Coronary artery (tissue), 2 donors: ENCODE data around the gene CYP1B1.
A peak's percentile ranks its signal among the peaks of the same experiment; 100 is the strongest.

Experiments
- DNase-seq: peaks from one replicate; pipeline ENCODE4 v3.0.0-alpha.2; 2017; ENCODE audit warnings: low spot score
- H3K27ac ChIP-seq, 2 donors: fragments of 200-600 bp; sonication (generic); one replicate each; pipeline ENCODE4 v1.5.1; 2016 to 2019
- H3K4me3 ChIP-seq: fragments of 200-600 bp; sonication (generic); 2 replicates; pipeline ENCODE4 v1.5.1; 2016; ENCODE audit warnings: mild to moderate bottlenecking, moderate library complexity
- CTCF ChIP-seq: fragments of 200-600 bp; sonication (generic); IDR thresholded peaks from one replicate; pipeline ENCODE4 v1.5.1; 2019; ENCODE audit warnings: antibody characterized with exemption

The CYP1B1 gene

DNA sequence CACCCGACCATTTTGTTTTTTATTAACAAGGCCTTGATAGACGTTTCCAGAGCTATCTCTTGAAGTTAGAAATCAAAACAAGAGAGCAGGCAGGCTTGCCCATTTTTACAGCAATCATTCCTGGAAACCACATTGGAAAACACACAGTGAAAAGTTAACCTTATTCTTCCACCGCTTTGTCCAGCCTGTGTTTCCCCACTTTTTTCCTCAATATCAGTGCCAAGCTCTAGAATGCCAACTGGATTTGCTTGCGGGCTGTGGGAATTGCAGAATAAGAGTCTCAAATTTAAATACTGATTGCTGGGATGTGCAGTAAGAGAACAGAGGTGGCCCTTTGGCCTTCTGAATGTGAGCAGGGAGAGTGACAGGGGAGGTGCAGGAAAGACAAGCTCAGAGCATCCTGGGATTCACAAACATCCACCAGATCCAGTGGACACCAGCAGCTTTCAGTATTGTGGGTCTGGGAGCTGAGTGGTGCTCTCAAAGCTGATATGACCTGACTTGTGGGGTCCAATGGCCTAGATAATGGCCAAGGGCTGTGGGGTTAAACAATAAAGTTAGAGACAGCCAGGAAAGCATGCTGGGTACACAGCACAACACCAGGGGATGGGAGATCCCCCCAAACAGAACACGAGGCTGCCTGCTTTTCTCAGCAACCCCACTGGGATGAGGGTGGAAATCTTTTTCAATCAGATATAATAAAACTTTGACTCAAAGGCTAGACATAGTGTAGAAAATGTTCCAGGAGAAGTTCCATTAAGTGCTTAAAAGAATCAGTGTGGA lies 15.5 kb downstream of the CYP1B1 start:
- TF ChIP-seq CTCF: no peak
- Histone ChIP-seq H3K4me3 (no peak overlapping the region), H3K27ac (no peak overlapping the region)
- no peak for DNase-seq

- DNase-seq: no peak
- Histone ChIP-seq H3K27ac (no peak overlapping the region), H3K4me3 (no peak overlapping the region)
- no peak for TF ChIP-seq CTCF
Observed at GRCh38 chr2:38057651-38058410, 18.1 kb downstream of the CYP1B1 start.

DNA sequence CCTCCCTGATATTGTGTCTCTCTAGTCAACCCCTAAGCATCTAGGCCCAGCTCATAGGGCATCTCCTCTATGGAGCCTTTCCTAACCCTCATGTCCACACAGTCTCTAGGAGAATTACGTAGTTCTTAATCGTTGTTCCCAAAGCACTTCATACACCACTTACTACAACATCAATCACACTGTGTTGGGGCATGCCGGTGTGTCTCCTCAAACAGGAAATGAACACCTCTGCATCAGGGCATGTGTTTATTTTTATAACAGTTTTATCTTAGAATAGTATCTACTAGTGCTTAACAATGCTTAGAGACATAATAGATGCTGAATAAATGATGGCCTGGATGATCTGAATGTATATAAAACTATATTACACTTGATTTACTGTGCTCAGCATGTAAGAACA lies 19.7 kb downstream of the CYP1B1 start:
- DNase-seq: no peak
- no peak for TF ChIP-seq CTCF
- Histone ChIP-seq H3K27ac (no peak overlapping the region), H3K4me3 (no peak overlapping the region)

DNA sequence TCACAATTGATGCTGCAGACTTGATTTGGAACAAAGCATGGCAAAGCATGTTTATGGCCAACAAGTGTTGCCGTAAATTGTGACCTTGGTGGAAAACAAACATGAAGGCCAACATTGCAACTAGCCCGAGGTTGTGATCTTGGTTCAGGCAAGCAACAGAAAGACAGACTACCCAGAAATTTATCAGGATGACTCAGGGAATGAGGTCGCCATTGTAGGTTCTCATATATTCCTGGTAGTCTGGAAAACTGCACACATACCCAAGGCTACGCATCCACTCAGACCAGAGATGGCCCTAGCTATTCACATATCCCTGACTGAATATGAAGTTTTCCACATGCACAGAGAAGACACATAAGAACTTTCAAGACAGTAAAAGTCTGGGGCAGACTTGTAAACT lies 30.1 kb downstream of the CYP1B1 start:
- DNase-seq: no peak
- Histone ChIP-seq H3K27ac (no peak overlapping the region), H3K4me3 (no peak overlapping the region)
- TF ChIP-seq CTCF: no peak

DNA sequence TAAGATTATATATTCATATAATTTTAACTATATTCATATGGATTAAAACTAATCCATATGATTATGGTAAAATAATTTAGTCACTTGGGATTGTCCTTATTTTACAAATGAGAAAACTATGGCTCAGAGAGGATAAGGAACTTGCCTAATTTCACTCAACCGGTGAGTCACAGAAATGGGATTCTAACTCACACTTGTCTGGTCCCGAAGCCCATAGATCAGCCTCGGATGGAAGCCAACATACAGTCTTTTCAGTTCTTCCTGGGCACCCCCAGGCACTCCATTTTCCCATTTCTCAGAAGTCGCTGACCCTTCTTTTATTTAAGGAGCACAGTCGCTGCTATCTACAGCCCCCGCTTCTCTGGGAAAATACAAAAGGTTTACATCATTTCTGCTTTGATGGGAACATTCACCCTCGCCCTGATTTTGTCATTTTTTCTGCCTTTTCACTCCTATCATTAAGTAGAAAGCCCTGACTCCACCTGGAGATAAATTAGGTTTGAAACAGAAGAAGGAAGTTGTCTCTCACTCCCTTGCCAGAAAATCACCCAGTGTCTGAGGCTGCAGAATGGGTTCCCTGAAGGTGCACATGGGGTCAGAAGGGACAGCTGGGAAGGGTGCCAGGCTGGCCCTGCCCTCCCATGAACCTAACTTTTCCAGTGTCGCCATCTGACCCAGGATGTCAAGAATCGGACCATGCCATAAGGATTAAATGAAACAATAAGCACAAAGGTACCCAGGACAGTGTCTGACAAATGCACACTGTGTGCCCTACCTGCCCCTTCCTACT lies 36.6 kb downstream of the CYP1B1 start:
- TF ChIP-seq CTCF: no peak
- Histone ChIP-seq H3K27ac (no peak overlapping the region), H3K4me3 (no peak overlapping the region)
- DNase-seq: no peak

- no peak for TF ChIP-seq CTCF
- no peak for DNase-seq
- Histone ChIP-seq H3K27ac (peak overlapping the region in 1 of 2 donors; percentile 70), H3K4me3 (peak overlapping the region; percentile 61)
Observed at GRCh38 chr2:38038682-38039081, 37.3 kb downstream of the CYP1B1 start.
